ENCODE results near the gene EXO5. TPM values are rescaled to one million over a fixed set of nuclear protein-coding genes. Genes with fewer than 3 reads are reported as not detected.
"Not testable (repeated sequence)": the region's sequence is repeated elsewhere in the genome, so short reads cannot be mapped to it uniquely, and the experiment has no call there.

The EXO5 gene
- total RNA-seq, 1 experiment from 2014 or later: 18.4 TPM

- DNase-seq (ENCODE audit: low read depth): no peak
These were observed 44.5 kb downstream of the EXO5 start for GRCh38 chr1:40553017-40553416.

DNA sequence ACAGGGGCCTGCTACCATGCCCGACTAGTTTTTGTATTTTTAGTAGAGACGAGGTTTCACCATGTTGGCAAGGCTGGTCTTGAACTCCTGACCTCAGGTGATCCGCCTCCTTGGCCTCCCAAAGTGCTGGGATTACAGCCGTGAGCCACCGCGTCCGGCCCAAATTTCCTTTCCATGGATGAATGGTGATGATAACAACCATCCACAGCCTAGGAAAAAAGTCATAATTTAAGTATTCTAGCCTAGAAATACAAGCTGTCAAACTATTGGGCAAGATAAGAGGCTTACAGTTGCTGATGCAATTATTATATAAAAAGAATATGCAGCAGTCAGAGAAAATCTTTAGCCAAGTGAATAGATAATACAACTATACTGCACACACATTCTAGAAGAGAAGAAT lies 46.2 kb downstream of the EXO5 start:
- DNase-seq (ENCODE audit: low read depth): not testable (repeated sequence)

DNA sequence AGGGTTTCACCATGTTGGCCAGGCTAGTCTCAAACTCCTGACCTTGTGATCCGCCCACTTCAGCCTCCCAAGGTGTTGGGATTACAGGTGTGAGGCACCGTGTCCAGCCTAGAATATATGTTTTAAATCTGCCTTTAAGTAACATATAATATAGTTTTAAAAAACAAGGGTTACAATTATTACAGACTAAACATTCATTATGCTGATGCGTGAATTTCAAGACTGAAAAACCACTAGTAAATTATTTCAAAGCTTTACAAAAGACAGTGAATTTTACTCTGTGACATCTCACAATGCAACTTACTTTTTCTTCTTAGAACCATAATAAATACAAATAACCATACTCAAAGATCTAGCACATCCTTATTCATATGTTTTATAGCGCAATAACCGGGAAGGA lies 47.6 kb downstream of the EXO5 start:
- DNase-seq (ENCODE audit: low read depth): no peak

GRCh38 chr1:40558241-40558640 lies 49.7 kb downstream of the EXO5 start:
- DNase-seq (ENCODE audit: low read depth): not testable (repeated sequence)

- DNase-seq (ENCODE audit: low read depth): no peak
These were observed 53.6 kb downstream of the EXO5 start for GRCh38 chr1:40562185-40562584.

DNA sequence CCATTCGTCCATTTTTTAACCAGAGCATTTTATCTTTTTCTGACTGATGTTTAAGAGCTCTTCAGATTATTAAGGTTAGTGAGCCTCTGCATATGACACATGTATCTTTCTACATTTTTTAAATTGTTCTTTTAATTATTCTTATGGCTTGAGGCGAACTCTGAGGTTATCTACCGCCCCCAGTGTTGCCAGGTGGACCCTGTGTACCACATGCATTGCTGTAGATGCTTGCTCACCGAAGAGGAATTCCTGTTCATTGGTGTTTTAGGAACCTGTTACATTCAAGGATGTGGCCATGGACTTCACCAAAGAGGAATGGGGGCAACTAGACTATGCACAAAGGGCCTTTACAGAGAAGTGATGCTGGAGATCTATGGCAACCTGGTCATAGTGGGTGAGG lies 54.7 kb downstream of the EXO5 start:
- DNase-seq (ENCODE audit: low read depth): no peak

- no peak for DNase-seq (ENCODE audit: low read depth)
These were observed 55.9 kb downstream of the EXO5 start for GRCh38 chr1:40564506-40564905.

GRCh38 chr1:40564913-40565312 lies 56.3 kb downstream of the EXO5 start:
- DNase-seq (ENCODE audit: low read depth): no peak

Other genes with a start within 250 kb of the EXO5 start
- not detected in 2 replicates for gene COL9A2, start 191.5 kb upstream of the EXO5 start, total RNA-seq (2014; rRNA removed)
- 34.9 and 35.1 TPM in 2 replicates for gene SMAP2, start 135.0 kb upstream of the EXO5 start, total RNA-seq (2014; rRNA removed)
- gene ZFP69B, start 58.3 kb upstream of the EXO5 start, total RNA-seq (2014; rRNA removed): 4.9 and 6.8 TPM in 2 replicates
- 1.2 and 2.2 TPM in 2 replicates for gene ZFP69, start 31.5 kb upstream of the EXO5 start, total RNA-seq (2014; rRNA removed)
- 4.8 and 7.5 TPM in 2 replicates for gene ZNF684, start 22.9 kb downstream of the EXO5 start, total RNA-seq (2014; rRNA removed)
- gene RIMS3, start 156.9 kb downstream of the EXO5 start, total RNA-seq (2014; rRNA removed): 0.11 and 0.19 TPM in 2 replicates
- 31.3 and 33.1 TPM in 2 replicates for gene NFYC, start 182.9 kb downstream of the EXO5 start, total RNA-seq (2014; rRNA removed)